ENCODE data around the gene EFNA3. TPM values are rescaled to one million over a fixed set of nuclear protein-coding genes. Genes with fewer than 3 reads are reported as not detected.

Gene EFNA3
- polyA plus RNA-seq, 1 donor from 2014 or later, result 12.2 TPM

- Histone ChIP-seq H3K9me2 (ENCODE audit: insufficient read depth, low read length) (no peaks in the 10 kb centered on the region), H4K20me1 (ENCODE audit: insufficient read depth) (no peaks in the 10 kb centered on the region), H3K9ac (ENCODE audit: low read length) (no peak overlapping the region), H3K27ac (ENCODE audit: low read length) (no peak overlapping the region), H3K4me3 (ENCODE audit: low read length) (no peak overlapping the region), H3K36me3 (ENCODE audit: insufficient read depth, low read length) (no peaks in the 10 kb centered on the region), H2AFZ (ENCODE audit: low read depth, low read length) (no peak overlapping the region), H3K79me2 (replicated peaks; ENCODE audit: insufficient read depth, low read length) (no peaks in the 10 kb centered on the region), H3F3A (ENCODE audit: insufficient read depth, low read length, poor library complexity, severe bottlenecking) (no peaks in the 10 kb centered on the region), H3K9me3 (ENCODE audit: low read length) (no peaks in the 10 kb centered on the region), H3K4me2 (ENCODE audit: low read length) (no peak overlapping the region), H3K27me3 (ENCODE audit: insufficient read depth, low read depth, low read length) (no peaks in the 10 kb centered on the region)
- no peak for TF ChIP-seq REST (IDR thresholded peaks at IDR 0.05; ENCODE audit: borderline replicate concordance)
- no peak for TF ChIP-seq MXI1 (conservative IDR thresholded peaks at IDR 0.05; ENCODE audit: poor library complexity, severe bottlenecking)
- TF ChIP-seq EP300 (conservative IDR thresholded peaks at IDR 0.05; ENCODE audit: poor library complexity, severe bottlenecking), result no peak
- no peak for TF ChIP-seq EZH2 (IDR thresholded peaks at IDR 0.05; ENCODE audit: borderline replicate concordance, insufficient read depth, low read length, poor library complexity, severe bottlenecking)
- no peak for TF ChIP-seq POLR2AphosphoS5 (IDR thresholded peaks at IDR 0.05)
- TF ChIP-seq RAD21 (conservative IDR thresholded peaks at IDR 0.05), result no peak
These were observed 45.8 kb upstream of the EFNA3 start for GRCh38 chr1:155032886-155033285.

- no peak for TF ChIP-seq MXI1 (conservative IDR thresholded peaks at IDR 0.05; ENCODE audit: poor library complexity, severe bottlenecking)
- TF ChIP-seq SMC3 (conservative IDR thresholded peaks at IDR 0.05; ENCODE audit: poor library complexity), result no peak
- Histone ChIP-seq H3K79me2 (replicated peaks; ENCODE audit: insufficient read depth, low read length) (no peaks in the 10 kb centered on the region), H3K27ac (ENCODE audit: low read length) (no peak within 1 kb of the TSS), H3K9me3 (ENCODE audit: low read length) (no peaks in the 10 kb centered on the region), H3K9me2 (ENCODE audit: insufficient read depth, low read length) (no peaks in the 10 kb centered on the region), H3K36me3 (ENCODE audit: insufficient read depth, low read length) (no peaks in the 10 kb centered on the region), H3K4me3 (ENCODE audit: low read length) (no peak within 1 kb of the TSS), H3K27me3 (ENCODE audit: insufficient read depth, low read depth, low read length) (no peaks in the 10 kb centered on the region), H3K4me2 (ENCODE audit: low read length) (no peak within 1 kb of the TSS), H2AFZ (ENCODE audit: low read depth, low read length) (no peak within 1 kb of the TSS), H4K20me1 (ENCODE audit: insufficient read depth) (no peaks in the 10 kb centered on the region), H3K9ac (ENCODE audit: low read length) (no peak within 1 kb of the TSS), H3F3A (ENCODE audit: insufficient read depth, low read length, poor library complexity, severe bottlenecking) (no peaks in the 10 kb centered on the region)
These were observed 45.1 kb upstream of the EFNA3 start, which contains the start of the genes DCST1 and DCST2 for GRCh38 chr1:155033524-155033923. TSS of gene DCST1 (plus strand) at chr1:155033824. CDS start at chr1:155034037, 213 bp downstream. TSS of gene DCST2 (minus strand) at chr1:155033781. CDS start at chr1:155033701, 80 bp downstream.

- TF ChIP-seq REST (IDR thresholded peaks at IDR 0.05; ENCODE audit: borderline replicate concordance) (no peak), EP300 (conservative IDR thresholded peaks at IDR 0.05; ENCODE audit: poor library complexity, severe bottlenecking) (no peak), MXI1 (conservative IDR thresholded peaks at IDR 0.05; ENCODE audit: poor library complexity, severe bottlenecking) (no peak), TAF1 (IDR thresholded peaks at IDR 0.05; ENCODE audit: low read depth) (no peak), EZH2 (IDR thresholded peaks at IDR 0.05; ENCODE audit: borderline replicate concordance, insufficient read depth, low read length, poor library complexity, severe bottlenecking) (no peak), RAD21 (conservative IDR thresholded peaks at IDR 0.05) (no peak), POLR2AphosphoS5 (IDR thresholded peaks at IDR 0.05) (no peak), SMC3 (conservative IDR thresholded peaks at IDR 0.05; ENCODE audit: poor library complexity) (no peak), CTCF (IDR thresholded peaks at IDR 0.05; ENCODE audit: poor library complexity, severe bottlenecking) (no peak)
- Histone ChIP-seq H3K36me3 (ENCODE audit: insufficient read depth, low read length) (no peaks in the 10 kb centered on the region), H4K20me1 (ENCODE audit: insufficient read depth) (no peaks in the 10 kb centered on the region), H3K9me2 (ENCODE audit: insufficient read depth, low read length) (no peaks in the 10 kb centered on the region), H3K9me3 (ENCODE audit: low read length) (no peaks in the 10 kb centered on the region), H2AFZ (ENCODE audit: low read depth, low read length) (no peak overlapping the region), H3F3A (ENCODE audit: insufficient read depth, low read length, poor library complexity, severe bottlenecking) (no peaks in the 10 kb centered on the region), H3K79me2 (replicated peaks; ENCODE audit: insufficient read depth, low read length) (no peaks in the 10 kb centered on the region), H3K27me3 (ENCODE audit: insufficient read depth, low read depth, low read length) (no peaks in the 10 kb centered on the region), H3K4me3 (ENCODE audit: low read length) (no peak overlapping the region), H3K4me2 (ENCODE audit: low read length) (no peak overlapping the region), H3K27ac (ENCODE audit: low read length) (no peak overlapping the region), H3K9ac (ENCODE audit: low read length) (no peak overlapping the region)
These were observed 44.1 kb upstream of the EFNA3 start for GRCh38 chr1:155034318-155035208.

Measured in neural cell (in vitro differentiated cells).